Measurements from ENCODE around the gene LILRB1. TPM values are rescaled to one million over a fixed set of nuclear protein-coding genes. Genes with fewer than 3 reads are reported as not detected.
"Not testable (repeated sequence)": the region's sequence is repeated elsewhere in the genome, so short reads cannot be mapped to it uniquely, and the experiment has no call there.

Gene LILRB1
- not detected in 3 replicates for total RNA-seq

DNA sequence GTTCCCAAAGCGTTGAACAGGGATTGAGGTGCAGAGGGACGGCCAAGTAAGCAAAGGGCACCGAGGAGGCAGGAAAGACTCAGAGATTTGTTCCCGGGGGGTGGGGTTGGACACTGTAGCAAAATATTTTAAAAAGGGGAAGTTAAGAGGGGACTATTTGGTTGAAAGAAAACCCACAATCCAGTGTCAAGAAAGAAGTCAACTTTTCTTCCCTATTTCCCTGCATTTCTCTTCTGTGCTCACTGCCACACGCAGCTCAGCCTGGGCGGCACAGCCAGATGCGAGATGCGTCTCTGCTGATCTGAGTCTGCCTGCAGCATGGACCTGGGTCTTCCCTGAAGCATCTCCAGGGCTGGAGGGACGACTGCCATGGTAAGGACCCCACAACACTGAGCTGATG lies at the start of gene LILRB1:
Gene LILRB1 (plus strand): TSS at position 223 of the 400 bp plus-strand sequence. CDS start 590 bp downstream, outside the sequence.
- H3K27me3 Mint-ChIP-seq (ENCODE audit: low read depth); H3K36me3 Mint-ChIP-seq; H3K4me1 Mint-ChIP-seq; H3K27ac Mint-ChIP-seq; H3K4me3 Mint-ChIP-seq; DNase-seq (ENCODE audit: low spot score in 2 of 2, unreplicated experiment in 2 of 2): not testable (repeated sequence)
- H3K9me3 Mint-ChIP-seq = peaks cover 34% of the 10 kb centered on the region

DNA sequence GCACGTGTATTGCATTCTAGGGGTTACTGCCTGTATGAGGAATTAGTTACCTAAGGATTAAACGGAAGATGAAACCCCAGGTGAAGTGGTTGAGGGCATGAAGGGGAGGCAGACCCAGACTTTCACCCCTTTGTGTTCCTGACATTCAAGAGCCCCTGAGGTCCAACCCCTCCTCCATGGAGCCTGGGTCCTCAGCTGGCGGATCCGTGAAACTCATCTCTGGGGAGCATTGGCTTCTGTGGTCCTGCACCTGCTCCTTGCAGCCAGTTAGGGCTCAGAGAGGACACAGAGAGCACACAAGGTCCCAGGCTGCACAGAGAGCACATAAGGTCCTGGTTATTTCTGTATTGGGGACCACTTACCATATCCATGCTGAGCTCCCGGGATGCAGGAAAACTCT lies 43.9 kb upstream of the LILRB1 start:
- no peak overlapping the region for H3K27ac Mint-ChIP-seq
- no peak overlapping the region for H3K4me3 Mint-ChIP-seq
- DNase-seq (ENCODE audit: low spot score in 2 of 2, unreplicated experiment in 2 of 2) = no peak
- H3K4me1 Mint-ChIP-seq = no peaks in the 10 kb centered on the region
- no peak for TF ChIP-seq CTCF (IDR thresholded peaks at IDR 0.05; ENCODE audit: unreplicated experiment)
- peaks cover 74% of the 10 kb centered on the region for H3K9me3 Mint-ChIP-seq
- no peaks in the 10 kb centered on the region for H3K27me3 Mint-ChIP-seq (ENCODE audit: low read depth)
- H3K36me3 Mint-ChIP-seq = no peaks in the 10 kb centered on the region

- Mint-ChIP-seq H3K36me3 (no peaks in the 10 kb centered on the region), H3K4me1 (no peaks in the 10 kb centered on the region), H3K27me3 (ENCODE audit: low read depth) (no peaks in the 10 kb centered on the region), H3K4me3 (no peak overlapping the region), H3K9me3 (peaks cover 77% of the 10 kb centered on the region), H3K27ac (no peak overlapping the region)
- no peak for DNase-seq (ENCODE audit: low spot score in 2 of 2, unreplicated experiment in 2 of 2)
- TF ChIP-seq CTCF (IDR thresholded peaks at IDR 0.05; ENCODE audit: unreplicated experiment) = no peak
Observed at GRCh38 chr19:54587026-54587425, 43.3 kb upstream of the LILRB1 start.

GRCh38 chr19:54593445-54593844 lies 36.8 kb upstream of the LILRB1 start, which contains the start of gene LILRA1:
Gene LILRA1 (plus strand): TSS chr19:54593632. CDS start chr19:54594245, 613 bp downstream.
- not testable (repeated sequence) for H3K36me3 Mint-ChIP-seq; H3K27ac Mint-ChIP-seq; DNase-seq (ENCODE audit: low spot score in 2 of 2, unreplicated experiment in 2 of 2); H3K27me3 Mint-ChIP-seq (ENCODE audit: low read depth); H3K4me1 Mint-ChIP-seq; H3K4me3 Mint-ChIP-seq
- H3K9me3 Mint-ChIP-seq = peaks cover 57% of the 10 kb centered on the region

DNA sequence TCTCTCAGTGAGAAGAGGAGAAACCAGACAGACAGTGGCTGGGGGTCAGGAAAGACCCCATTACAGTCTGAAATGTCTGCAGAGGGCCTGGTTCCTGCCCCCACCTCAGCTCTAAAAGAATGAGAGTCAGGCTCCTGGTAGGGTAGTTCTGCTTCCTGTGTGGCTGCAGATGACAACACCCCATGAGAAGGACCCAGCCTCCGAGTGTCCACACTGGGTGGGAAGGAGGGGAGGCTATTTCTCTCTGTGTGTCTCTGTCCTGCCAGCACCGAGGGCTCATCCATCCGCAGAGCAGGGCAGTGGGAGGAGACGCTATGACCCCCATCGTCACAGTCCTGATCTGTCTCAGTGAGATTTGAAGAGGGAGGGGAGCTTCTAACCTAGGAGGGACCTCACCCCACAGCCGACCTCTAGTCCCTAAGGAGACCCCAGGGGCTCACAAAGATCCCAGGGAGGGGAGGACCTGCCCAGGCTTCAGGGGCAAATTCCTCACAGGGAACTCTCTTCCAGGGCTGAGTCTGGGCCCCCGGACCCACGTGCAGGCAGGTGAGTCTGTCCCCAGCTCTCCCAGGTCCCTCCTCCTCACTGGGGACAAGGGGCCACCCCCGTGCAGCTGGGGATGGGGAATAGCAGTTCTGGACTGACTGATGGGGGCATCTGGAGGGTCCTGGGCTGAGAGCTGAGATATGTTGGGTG lies 36.2 kb upstream of the LILRB1 start:
- H3K27ac Mint-ChIP-seq; DNase-seq (ENCODE audit: low spot score in 2 of 2, unreplicated experiment in 2 of 2); H3K4me3 Mint-ChIP-seq; H3K36me3 Mint-ChIP-seq; H3K4me1 Mint-ChIP-seq; H3K27me3 Mint-ChIP-seq (ENCODE audit: low read depth): not testable (repeated sequence)
- peaks cover 53% of the 10 kb centered on the region for H3K9me3 Mint-ChIP-seq

- H3K36me3 Mint-ChIP-seq = no peaks in the 10 kb centered on the region
- H3K4me1 Mint-ChIP-seq = no peaks in the 10 kb centered on the region
- no peak for DNase-seq (ENCODE audit: low spot score in 2 of 2, unreplicated experiment in 2 of 2)
- no peaks in the 10 kb centered on the region for H3K27me3 Mint-ChIP-seq (ENCODE audit: low read depth)
- TF ChIP-seq CTCF (IDR thresholded peaks at IDR 0.05; ENCODE audit: unreplicated experiment) = no peak
- H3K9me3 Mint-ChIP-seq = peaks cover 48% of the 10 kb centered on the region
- no peak overlapping the region for H3K4me3 Mint-ChIP-seq
- H3K27ac Mint-ChIP-seq = no peak overlapping the region
Observed at GRCh38 chr19:54594737-54595136, 35.5 kb upstream of the LILRB1 start.

DNA sequence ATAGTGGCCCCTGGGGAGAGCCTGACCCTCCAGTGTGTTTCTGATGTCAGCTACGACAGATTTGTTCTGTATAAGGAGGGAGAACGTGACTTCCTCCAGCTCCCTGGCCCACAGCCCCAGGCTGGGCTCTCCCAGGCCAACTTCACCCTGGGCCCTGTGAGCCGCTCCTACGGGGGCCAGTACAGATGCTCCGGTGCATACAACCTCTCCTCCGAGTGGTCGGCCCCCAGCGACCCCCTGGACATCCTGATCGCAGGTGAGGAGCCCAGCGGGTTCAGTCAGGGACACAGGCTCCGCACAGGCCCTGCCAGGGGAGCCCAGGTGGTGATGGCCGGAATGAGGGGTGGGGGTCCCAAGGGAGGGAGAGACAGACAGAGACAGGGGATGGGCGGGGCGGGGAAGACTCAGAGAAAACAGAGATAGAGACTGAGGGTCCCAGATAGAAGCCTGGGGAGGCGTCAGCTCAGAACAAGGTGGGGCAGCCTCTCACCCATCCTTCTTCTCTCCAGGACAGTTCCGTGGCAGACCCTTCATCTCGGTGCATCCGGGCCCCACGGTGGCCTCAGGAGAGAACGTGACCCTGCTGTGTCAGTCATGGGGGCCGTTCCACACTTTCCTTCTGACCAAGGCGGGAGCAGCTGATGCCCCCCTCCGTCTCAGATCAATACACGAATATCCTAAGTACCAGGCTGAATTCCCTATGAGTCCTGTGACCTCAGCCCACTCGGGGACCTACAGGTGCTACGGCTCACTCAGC lies 34.4 kb upstream of the LILRB1 start:
- not testable (repeated sequence) for H3K27ac Mint-ChIP-seq; H3K4me3 Mint-ChIP-seq; H3K4me1 Mint-ChIP-seq; H3K27me3 Mint-ChIP-seq (ENCODE audit: low read depth); H3K36me3 Mint-ChIP-seq; DNase-seq (ENCODE audit: low spot score in 2 of 2, unreplicated experiment in 2 of 2)
- peaks cover 43% of the 10 kb centered on the region for H3K9me3 Mint-ChIP-seq

Data from mesothelial cell of epicardium (in vitro differentiated cells).